Measurements from ENCODE around the gene SRGAP1.
"Not testable (repeated sequence)": the region's sequence is repeated elsewhere in the genome, so short reads cannot be mapped to it uniquely, and the experiment has no call there.

SRGAP1 gene

DNA sequence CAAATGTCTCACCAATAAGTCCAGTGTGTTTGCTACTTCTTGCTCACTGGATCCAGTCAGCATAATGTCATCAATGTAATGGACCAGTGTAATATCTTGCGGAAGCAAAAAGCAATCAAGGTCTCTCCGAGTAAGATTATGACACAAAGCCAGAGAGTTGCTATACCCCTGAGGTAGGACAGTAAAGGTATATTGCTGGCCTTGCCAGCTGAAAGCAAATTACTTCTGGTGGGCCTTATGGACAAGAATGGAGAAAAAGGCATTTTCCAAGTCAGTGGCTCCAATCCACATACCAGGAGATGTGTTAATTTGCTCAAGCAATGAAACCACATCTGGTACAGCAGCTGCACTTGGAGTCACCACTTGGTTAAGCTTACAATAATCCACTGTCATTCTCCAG is 288.2 kb downstream of the SRGAP1 start:
- not testable (repeated sequence) for DNase-seq

- DNase-seq = no peak
Measured at GRCh38 chr12:64137117-64137516, 292.6 kb downstream of the SRGAP1 start.

DNA sequence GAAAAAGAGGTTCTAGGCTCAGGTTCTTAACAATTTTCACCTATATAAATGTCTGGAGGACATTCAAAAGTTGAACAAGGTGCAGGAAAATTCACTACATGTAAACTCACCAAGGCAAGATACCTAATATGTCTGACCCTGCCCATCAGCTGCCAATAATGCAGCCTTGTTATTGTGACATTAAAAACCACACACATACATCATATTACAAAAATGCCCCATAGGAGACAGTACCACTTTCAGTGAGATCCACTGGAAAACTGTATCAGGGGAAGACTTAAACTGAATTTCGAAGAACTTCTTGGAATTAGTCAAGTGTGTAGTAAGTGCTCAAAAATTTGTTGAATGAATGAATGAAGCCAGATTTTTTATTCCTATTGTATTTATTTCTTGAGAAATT is 294.5 kb downstream of the SRGAP1 start:
- no peak for DNase-seq

DNA sequence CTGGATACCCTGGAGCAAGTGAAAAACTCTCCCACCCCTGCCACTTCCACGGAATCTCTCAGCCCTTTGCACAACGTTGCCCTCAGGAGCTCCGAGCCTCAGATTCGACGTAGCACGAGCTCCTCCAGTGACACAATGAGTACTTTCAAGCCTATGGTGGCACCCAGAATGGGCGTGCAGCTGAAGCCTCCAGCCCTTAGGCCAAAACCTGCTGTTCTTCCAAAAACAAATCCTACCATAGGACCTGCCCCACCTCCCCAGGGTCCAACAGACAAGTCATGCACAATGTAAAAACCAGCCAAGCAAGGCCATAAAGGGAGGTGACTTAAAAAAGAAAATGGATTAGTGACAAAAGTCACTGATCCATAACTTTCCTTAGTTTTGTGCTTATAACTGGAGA is 297.9 kb downstream of the SRGAP1 start:
- no peak for DNase-seq

DNA sequence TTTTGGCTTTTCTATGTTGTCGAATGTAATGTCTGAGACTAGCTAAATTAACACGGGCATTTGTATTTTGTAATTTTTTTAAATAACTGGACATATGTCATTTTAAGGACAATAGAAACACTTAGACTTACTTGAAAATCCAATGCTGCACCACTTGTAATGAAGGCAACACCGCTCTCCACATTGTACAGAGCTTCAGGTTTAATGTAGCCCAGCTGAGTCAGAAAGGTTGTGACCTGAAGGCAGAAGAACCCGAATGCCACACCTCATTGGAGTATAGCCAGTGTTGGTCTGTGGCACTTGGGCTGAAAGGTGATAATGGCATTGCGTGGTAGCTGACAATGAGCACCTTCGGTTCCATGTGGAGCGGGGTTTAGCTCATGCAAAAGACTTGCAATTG is 298.3 kb downstream of the SRGAP1 start:
- no peak for DNase-seq

GRCh38 chr12:64145226-64145625 is 300.7 kb downstream of the SRGAP1 start:
- DNase-seq = no peak

DNA sequence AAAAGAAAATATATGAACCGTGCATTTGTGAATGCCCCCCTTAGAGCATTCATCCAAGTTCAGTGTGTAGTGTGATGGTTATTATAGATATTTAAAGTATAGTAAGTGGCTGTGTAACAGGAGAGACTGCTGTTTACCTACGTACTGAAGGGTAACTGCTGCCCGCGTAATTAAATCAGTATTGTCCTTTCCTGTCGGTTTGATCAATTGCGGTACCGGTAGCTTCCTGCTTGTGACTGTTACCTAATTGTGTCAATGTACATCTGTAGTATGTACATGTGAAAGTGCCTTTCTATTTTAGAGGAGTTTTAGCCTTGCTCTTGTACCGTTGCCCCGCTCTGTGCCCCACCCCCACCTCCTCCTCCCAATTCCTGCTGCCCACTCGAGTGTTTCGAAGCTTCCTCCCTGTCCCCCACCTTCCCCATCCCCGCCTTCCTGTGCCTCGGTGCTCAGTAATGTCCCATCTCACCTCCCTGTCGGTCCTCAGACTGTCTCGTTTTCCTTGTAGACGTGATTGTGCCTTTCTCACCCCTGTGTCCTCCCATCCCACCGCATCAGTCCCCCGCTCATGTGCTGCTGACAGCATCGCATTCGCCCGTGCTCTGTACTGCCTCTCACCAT is 302.6 kb downstream of the SRGAP1 start:
- DNase-seq = no peak

- DNase-seq = no peak
Measured at GRCh38 chr12:64147875-64148274, 303.4 kb downstream of the SRGAP1 start.

GRCh38 chr12:64154677-64155076 is 310.2 kb downstream of the SRGAP1 start:
- no peak for DNase-seq

GRCh38 chr12:64157110-64157509 is 312.6 kb downstream of the SRGAP1 start:
- DNase-seq = no peak

DNA sequence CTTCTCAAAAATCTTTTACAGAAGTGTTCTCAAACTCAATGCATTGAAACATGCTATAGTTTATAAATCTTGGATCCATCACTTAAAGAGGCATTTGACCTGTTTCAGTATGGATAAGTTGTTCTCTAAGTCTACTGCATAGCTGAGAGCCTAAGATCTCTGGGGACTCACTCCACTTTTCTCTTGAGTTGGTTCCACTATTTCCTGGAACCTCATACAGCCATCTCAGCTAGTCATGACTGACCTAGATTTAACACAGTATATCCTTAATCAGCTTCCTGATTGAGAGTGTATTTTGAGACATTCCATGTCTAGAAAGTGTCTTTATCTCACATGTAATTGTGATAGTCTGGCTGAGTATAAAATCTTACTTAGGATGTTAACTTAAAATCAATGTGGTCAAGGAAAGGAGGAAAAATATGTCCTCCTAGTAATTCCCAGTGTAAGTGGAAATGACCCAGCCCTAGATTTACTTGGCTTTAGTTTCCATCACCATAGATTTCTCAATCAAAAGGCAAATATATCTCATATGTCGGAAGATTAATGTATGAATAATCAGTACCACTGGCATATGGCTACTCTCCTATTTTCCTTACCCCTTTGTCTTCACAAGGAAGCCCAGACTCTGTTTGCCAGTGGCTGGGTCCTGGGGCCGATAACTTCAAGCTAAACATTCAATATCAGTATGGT is 315.7 kb downstream of the SRGAP1 start:
- DNase-seq = no peak

GRCh38 chr12:64160711-64161060 is 316.2 kb downstream of the SRGAP1 start:
- DNase-seq = no peak

DNA sequence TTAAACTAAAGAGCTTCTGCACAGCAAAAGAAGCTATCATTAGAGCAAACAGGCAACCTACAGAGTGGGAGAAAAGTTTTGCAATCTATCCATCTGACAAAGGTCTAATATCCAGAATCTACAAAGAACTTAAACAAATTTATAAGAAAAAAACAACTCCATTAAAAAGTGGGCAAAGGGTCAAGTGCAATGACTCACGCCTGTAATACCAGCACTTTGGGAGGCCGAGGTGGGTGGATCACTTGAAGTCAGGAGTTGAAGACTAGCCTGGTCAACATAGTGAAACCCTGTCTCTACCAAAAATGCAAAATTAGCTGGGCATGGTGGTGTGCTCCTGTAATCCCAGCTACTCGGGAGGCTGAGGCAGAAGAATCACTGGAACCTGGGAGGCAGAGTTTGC is 322.1 kb downstream of the SRGAP1 start:
- not testable (repeated sequence) for DNase-seq

DNA sequence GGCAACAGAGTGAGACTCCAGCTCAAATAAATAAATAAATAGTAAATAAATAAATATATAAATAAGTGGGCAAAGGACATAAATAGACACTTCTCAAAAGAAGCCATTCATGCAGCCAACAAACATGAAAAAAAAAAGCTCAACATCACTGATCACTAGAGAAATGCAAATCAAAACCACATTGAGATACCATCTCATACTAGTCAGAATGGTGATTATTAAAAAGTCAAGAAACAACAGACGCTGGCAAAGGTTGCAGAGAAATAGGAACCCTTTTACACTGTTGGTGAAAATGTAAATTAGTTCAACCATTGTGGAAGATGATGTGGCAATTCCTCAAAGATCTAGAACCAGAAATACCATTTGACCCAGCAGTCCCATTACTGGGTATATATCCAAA is 322.5 kb downstream of the SRGAP1 start:
- DNase-seq = not testable (repeated sequence)

- no peak for DNase-seq
Measured at GRCh38 chr12:64170024-64170423, 325.5 kb downstream of the SRGAP1 start.

GRCh38 chr12:64170730-64171129 is 326.2 kb downstream of the SRGAP1 start:
- no peak for DNase-seq

DNA sequence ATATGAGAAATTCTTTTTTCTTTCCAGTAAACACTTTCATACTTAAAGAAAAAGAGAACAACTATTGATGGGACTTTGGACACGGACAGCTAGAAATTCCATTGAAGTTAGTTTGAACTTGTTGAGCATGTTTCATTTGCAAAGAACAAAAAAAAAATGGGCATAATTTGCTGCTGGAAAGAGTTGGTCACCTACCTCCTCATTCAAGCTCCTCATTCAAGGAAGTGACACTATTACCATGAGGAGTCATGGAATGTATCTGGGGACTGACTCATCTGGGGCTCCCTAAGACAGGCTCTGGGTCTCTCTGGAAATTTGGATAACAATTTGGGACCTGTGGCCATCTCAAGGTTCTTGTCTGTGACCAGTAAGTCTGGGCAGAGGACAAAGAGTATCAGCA is 327.2 kb downstream of the SRGAP1 start:
- no peak for DNase-seq

DNA sequence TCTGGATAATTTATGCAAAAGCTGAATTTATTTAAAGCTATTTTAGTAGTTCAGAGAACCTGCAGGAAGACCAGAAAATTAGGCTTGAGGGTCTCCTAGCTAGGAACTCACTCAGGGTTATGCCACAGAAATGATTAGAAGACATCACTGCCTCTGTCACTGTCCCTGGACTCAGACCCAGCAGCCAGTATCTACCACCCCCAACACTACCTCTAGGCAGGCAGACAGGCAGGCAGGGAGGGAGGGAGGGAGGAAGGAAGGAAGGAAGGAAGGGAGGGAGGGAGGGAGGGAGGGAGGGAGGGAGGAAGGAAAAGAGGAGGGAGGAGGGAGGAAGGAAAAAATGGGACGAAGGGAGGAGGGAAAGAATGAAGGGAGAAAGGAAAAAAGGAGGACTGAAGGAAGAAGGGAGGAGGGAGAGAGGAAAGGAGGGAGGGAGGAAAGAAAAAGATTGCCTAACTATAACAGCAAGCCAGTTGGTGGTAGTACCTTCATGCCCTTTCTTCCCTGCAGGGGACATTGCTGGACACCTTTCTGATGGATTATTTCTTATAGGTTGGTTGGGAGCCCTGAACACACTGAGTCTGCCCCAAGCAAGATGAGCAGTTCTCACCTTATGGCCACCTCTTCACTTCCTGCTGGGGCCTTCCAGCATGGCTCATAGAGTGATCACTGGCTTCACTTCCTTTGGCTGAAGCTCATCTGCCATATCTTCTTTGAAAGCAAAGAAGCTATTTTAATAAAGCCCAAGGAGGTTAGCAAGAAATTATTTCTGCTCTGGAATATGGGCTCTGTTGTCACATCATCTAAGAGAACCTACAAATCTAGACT is 327.9 kb downstream of the SRGAP1 start:
- DNase-seq = no peak

- no peak for DNase-seq
Measured at GRCh38 chr12:64173456-64173855, 329.0 kb downstream of the SRGAP1 start.

DNA sequence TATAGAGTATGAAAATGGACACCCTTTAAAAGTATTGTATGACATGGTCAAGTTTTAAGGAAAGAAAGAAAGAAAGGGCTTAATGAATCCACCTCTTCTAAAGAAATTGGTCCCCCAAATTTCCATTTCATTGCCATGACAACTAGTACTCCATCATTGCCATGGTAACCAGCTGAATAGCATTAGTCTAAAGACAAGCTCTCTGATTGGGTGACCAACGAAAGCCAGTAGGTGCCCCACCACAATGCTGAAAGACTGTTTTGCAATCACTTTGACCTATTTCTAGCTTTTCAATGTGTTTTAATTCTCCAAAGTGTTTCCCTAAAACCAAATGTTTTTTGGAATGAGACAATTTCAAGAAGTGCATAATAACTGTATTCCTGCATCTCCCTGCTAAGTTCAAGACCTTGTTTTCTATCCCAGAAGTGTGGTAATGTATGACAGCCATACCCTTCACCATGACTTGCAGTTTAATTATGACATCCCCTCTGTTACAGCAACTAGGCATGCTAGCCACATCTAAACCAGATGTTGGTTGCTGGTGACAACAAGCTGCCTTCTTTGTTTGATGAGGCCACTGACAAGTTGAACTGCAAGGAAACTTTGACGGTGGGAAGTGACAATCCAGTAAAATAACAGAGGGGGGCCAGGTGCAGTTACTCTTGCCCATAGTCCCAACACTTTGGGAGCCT is 330.9 kb downstream of the SRGAP1 start:
- peak; percentile 29 for DNase-seq

DNA sequence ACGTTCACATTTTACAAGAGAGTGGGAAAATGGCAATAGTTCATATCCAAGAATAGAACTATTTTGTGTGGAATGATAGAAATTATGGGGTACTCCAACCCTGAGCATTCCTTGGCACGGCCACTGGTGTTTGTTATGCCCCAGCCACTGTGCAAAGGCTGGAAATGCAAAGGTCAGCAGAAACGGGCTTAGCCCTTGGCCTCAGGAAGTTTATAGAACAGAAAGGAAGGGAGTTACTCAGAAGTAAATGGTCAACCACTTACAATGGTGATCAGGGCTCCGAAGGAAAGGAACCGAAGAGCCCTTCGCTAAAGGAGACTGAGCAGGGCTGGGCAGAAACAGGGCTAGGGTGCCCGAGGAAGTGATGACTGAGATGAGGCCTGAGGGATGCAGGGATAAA is 332.5 kb downstream of the SRGAP1 start:
- DNase-seq = no peak

- no peak for DNase-seq
Measured at GRCh38 chr12:64178122-64178521, 333.6 kb downstream of the SRGAP1 start.

- DNase-seq = no peak
Measured at GRCh38 chr12:64180951-64181350, 336.5 kb downstream of the SRGAP1 start.
